B cell (primary cell): ENCODE data around the gene VMO1.

ENCODE experiments used
- EZH2 ChIP-seq: IDR thresholded peaks from 2 replicates; pipeline ENCODE4 v1.6.1; 2012; ENCODE audit warnings: borderline replicate concordance, low read depth, mild to moderate bottlenecking, moderate library complexity, low read length; ENCODE audit not compliant: insufficient read depth, poor library complexity, severe bottlenecking
- TF ChIP-seq, protein P1 (sequence below): fragments of 200-600 bp; IDR thresholded peaks from one replicate; pipeline ENCODE4 v1.8.0; 2022; ENCODE audit warnings: antibody characterized with exemption, mild to moderate bottlenecking

DNA sequence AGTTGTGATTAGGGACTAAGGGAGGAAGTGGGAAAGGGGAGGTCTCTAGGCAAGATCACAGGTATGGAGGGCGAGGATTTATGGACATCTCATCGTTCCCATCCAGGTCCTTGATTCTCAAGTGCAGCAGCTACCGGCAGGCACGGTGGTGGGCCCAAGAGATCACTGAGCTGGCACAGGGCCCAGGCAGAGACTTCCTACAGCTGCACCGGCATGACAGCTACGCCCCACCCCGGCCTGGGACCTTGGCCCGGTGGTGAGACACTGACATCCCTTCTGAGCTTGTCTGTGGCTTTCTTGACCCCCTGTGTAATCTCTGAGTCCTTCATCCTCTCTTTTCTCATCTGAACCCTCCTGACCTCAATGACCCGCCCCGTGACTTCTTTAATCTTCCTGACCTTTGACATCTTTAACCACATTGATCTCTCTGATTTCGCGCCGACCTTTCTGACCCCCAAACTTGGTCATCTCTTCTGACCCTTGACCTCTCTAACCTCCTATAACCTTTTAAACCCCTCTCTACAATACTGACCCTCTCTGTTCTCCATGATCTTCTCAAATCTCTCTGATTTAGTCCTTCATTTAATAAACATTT, 24.6 kb upstream of the VMO1 start:
- TF ChIP-seq, protein P1, sequence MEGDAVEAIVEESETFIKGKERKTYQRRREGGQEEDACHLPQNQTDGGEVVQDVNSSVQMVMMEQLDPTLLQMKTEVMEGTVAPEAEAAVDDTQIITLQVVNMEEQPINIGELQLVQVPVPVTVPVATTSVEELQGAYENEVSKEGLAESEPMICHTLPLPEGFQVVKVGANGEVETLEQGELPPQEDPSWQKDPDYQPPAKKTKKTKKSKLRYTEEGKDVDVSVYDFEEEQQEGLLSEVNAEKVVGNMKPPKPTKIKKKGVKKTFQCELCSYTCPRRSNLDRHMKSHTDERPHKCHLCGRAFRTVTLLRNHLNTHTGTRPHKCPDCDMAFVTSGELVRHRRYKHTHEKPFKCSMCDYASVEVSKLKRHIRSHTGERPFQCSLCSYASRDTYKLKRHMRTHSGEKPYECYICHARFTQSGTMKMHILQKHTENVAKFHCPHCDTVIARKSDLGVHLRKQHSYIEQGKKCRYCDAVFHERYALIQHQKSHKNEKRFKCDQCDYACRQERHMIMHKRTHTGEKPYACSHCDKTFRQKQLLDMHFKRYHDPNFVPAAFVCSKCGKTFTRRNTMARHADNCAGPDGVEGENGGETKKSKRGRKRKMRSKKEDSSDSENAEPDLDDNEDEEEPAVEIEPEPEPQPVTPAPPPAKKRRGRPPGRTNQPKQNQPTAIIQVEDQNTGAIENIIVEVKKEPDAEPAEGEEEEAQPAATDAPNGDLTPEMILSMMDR = no peak
- no peak for TF ChIP-seq EZH2
